ENCODE results near the gene AP3D1.
A peak's percentile ranks its signal among the peaks of the same experiment; 100 is the strongest.

AP3D1 gene

DNA sequence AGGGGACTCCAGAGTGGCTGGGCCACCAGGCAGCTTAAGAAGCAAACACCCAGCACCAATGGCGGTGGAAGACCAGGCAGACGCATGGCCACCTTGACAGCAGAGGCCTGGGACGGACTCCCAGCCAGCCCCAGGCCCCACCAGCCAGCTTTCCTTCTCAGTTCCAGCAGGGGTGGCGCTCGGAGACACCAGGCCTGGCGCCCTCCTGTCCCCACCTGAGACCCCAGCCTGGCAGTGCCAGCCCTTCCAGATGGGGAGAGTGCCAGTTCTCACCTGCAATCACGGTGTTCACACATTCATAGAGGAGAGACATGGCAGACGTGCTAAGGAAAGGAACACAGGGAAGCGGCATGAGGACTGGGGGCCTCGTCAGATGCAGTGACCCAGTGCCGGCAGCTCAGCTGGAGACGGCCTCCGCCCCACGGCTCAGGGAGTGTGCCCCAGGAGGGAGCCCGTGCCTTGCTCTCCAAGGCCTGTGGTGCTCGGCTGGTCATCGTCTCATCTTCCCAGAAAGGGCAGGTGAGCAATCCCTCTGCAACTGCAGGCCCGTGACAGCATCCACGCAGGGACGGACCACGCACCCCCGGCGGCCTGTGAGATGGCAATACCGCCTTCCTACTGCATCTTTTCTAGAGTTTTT, 24.4 kb downstream of the AP3D1 start:
- no peak for DNase-seq

DNA sequence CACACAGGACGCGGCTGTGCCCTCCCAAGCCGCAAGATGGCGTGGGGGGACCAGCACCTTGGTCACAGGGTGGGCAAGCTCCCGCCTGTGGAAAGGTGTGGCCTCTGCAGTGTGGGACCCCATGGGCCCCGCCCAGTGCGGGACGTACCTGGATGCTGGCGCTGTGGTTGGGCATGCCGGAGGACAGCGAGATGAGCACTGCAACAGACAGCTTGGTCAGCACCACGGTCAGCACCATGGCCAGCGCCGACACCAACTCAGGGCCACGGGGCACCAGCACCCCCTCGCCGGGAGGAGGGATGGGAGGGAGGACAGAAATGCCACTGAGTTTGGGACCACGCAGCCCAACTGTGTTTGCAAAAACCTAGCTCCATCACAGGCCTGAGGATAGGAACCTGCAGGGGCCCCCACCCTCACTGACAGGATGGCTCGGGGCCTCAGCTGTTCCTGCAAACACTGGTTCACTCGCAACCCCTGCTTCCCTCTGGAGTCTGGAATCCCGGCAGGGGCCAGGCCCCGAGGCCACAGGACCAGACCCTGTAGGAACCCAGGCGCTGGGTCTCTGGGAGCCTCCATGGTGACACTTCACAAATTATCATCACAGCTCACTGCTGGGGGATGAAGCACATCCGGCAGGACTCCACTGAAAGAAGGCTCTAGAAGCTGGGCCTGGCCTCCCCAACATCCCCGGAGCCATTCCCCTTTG, 27.5 kb downstream of the AP3D1 start:
- peak; percentile 39 for DNase-seq

DNA sequence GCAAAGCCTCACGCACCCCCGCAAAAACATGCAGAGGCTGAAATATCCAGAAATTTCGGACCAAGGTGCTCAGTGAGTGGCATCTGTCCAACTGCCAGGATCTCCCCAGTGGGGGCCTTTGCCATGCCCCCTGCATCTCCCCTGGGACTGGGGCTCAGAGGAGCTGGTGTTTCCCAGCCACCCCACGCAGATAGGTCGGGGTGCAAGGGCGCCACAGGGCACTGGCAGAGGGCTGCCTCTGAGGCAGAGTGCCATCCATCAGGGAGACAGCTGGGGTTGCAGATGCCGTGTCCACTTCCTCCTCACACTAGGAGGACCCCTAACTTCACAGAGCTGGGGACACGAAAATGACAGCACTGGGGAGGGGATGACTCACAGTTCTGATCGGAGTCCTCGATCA, 28.4 kb downstream of the AP3D1 start:
- no peak for DNase-seq

DNA sequence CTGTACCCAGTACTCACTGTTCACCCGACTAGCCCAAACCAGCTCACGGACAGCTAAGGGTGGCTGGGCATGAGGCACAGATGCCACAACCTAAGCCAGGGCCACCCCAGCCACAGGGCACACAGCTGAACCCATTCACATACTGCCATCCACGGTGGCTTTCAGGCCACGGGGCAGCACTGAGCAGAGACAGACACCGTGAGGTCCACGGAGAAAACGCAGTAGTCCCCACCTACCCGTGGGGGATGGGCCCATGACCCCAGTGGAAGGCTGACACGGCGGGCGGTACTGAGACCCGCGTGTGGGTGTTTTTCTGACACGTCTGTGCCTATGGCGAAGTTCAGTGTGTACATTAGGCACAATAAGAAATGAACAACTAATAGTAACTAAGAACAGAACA, 29.1 kb downstream of the AP3D1 start:
- DNase-seq = no peak

DNA sequence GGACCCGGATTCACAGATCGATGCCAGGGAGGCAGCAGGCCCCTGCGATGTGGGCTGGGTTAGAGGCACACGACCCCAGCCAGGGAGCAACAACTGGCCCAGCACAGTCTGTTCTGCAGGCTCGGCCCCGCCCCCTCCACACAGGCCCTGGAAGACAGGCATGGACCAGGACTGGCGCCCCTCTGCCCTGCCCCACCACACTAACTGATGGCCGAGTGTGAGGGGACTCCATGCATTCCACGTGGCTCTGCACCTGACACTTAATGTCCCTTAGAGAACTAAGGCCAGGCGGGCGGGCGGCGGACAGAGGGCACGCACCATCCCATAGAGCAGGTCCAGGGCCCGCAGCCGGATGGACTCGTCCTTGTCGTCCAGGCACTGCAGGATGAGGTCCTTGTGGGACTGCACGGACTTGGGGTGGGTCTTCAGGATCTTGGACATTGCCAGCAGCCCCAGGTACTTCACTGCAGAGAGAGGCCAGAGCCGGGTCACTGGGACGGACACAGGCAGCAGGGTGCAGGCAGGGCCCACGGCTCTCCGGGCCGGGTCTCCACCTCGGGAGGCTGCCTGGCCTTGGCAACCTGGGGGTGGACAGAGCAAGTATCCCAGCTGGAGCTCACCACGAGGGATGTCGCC, 29.8 kb downstream of the AP3D1 start:
- no peak for DNase-seq

DNA sequence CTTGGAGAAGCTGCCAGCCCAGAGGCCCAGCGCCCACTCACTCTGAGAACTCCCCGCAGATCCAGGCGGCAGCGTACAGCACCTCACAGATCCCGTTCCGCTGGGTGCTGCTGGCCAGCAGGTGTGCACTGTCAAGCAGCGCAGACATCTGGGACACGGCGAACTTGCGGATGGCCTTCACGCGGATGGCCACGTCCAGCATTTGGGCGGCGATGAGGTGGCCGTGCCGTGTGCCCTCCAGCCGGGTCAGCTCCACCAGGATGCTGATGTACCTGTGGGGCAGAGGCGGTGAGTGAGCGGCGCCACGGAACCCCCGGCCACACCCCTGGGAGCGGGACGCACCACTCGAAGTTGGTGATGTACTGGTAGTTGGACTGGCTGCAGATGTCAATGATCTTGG, 30.5 kb downstream of the AP3D1 start:
- DNase-seq = no peak

DNA sequence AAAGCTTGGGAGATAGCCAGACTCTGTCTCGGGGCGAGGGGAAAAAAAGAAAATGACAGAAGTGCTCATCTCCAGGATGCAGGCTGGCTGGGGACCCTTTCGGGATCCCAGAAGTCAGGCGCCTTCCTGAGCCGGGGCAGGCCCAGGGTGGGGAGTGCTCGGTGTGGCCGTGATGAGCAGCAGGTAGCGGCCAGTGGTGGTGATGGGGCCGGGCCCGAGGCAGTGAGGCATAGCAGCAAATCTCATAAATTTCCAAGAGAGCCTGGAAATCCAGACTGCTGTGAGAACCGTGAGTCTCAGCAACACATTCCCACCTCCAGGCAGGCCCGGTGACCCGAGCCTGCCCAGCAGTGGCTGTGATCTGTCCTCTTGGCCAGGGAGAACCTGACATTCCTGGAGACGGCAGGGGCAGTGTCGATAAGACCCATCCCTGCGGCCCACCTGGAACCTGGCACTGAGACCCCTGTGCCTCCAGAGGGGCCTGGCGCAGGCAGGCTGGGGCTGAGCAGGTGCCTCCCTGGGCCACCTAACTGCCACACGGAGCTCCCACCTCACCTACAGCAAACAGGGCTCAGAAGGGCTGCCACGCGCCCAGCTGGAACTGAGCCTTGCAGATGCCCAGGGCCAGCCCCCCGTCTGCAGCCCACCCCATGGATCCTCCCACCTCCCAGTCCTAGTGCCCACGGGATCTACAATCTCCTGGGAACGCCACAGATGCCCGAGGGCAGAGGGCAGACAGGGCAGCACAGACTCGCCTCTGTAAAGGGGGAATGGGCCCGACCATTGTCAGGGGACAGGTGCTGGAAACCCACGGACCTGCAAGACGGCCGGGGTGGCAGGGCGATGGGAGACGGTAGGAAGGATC, 31.2 kb downstream of the AP3D1 start:
- DNase-seq = no peak

DNA sequence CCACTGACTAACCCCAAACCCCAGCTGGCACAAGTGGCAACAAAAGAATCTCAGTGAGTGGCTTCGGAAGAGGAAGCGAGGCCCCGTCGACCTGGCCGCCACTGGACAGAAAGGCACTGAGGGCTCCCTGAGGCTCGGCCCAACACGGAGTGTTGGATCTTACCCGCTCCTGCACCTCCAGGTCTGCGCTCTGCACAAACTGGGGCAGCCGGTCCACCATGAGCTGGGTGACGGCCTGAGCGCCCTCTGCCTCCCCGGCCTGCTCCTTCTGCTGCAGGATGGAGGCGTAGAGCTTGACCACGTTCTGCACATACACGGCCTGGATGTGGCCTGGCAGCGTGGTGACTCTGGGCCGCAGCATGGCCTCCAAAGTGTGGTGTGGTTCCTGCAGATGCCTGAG, 32.9 kb downstream of the AP3D1 start:
- no peak for DNase-seq

DNA sequence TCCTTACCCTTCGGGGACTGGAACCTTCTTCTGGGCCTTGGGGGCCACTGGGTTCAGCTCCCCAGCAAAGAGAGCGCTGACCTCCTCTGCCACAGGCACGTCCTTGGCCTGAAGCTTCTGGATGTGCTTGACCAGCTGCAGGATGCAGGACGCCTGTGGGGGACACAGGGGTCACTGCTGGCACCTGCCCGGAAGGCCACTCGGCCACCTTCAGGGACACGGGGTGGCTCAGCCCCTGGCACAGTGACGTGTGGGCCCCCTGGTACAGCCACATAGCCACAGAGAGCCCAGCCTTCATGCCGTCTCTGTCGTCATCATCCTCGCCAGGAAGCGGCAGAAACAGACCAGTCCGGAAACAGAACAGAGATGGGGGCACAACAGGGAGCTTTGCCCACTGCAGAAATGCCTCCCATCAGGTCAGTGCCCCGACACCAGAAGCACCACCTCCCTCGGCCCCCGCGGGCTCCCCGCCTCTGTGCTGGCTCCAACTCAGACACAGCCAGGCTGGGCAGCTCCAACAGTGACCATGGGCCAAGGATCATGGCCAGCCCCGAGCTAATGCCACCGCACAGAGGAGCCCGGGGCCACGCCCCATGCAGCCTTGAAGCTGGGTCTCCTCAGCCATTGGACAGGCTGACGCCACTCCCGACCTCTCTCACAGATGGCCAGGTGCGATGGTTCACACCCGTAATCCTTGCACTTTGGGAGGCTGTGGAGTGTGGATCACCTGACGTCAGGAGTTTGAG, 34.0 kb downstream of the AP3D1 start:
- DNase-seq = no peak

DNA sequence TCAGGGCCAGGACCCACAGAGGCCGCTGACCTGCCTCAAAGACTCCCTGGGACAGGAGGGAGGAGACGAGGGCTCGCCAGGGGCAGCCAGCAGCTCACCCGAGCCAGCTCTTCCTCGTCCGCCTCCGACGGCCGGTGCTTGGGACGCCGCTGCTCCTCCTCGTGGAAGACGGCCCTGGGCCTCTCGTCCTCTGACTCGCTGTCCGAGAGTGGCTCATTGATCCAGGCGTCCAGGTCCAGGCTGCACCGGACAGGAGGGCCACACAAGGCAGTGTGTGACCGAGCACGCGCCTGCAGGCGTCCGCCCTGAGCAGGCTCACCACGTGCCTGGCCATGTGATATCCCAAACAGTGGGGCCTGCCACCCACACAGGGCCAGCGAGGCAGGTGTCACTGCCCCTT, 34.9 kb downstream of the AP3D1 start:
- no peak for DNase-seq

DNA sequence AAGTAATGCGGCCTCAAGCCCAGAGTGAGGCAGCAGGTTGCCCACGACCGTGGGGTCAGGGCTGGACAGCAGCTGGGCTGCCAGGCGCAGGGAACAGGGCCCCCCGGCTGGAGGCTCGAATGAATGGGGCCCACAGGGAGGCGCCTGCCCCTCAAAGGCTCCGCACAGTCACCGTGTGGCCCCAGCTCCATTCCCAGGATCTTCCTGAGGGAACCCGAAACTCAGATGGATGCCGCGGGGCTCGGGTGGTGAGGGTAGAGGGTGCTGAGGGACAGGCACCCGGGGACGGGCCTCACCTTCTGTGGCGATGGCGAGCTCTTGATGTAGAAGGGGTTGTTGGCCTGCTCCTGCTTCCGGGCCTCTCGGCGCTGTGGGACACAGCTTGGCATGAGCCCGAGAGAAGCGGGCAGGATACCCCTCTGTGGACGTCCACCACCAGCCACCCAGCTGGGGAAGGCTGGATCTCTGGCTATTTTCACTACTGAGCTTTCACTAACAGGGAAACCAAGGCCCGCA, 35.4 kb downstream of the AP3D1 start:
- no peak for DNase-seq

DNA sequence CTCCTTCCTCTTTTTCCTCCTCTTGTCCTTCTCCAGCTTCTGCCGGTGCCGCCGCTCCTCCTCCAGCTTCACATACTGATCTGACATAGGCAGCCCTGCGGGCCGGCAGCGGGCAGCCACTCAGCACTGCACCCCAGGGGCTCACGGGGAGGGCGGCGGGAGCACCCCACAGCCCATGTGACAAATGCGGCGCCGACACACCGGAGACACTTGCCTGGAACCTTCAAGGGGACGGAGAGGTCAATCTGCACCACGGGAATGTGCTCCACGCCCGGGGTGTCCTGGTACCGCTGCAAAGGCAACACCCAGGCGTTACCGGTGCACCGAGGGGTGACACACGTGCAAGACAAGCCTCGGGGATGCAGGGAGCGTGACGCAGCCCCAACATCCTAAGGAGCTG, 36.0 kb downstream of the AP3D1 start:
- DNase-seq = no peak

DNA sequence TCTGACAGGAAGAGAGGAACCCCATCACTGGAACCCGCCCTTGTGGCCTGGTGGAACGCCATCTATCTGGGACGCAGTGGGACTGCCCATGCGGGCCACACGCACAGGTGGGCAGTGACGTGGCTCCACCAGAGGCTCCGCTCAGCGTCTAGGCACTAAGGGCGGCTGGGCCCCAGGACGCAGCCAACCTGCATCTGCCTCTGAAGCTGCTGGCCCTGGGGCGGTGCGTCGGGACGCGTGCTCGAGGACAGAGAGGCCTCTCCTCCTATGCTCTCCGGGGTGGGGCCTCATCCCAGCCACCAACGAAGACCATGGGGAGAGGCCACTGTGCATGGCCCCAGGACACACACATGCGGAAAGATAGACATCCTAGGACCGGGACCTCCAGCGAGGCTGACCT, 36.5 kb downstream of the AP3D1 start:
- no peak for DNase-seq

DNA sequence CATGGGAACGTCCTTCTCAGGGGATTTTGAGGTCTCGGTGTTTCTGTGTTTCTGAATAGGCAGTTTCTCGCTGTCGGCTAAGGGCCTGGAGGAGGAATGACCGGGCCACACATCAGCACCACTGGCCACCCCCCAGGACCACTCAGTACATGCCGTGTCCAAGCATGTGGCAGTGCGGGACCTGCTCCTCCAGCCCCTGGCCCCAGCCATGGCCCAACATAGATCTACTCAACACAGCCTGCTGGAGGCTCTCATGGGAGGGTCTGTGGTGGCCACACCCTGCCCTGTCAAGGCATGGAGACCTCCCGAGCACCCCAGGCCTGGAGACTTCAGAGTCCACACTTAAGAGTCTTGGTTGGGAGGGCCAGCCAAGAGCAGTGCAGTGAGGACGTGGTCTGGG, 37.1 kb downstream of the AP3D1 start:
- DNase-seq = no peak

DNA sequence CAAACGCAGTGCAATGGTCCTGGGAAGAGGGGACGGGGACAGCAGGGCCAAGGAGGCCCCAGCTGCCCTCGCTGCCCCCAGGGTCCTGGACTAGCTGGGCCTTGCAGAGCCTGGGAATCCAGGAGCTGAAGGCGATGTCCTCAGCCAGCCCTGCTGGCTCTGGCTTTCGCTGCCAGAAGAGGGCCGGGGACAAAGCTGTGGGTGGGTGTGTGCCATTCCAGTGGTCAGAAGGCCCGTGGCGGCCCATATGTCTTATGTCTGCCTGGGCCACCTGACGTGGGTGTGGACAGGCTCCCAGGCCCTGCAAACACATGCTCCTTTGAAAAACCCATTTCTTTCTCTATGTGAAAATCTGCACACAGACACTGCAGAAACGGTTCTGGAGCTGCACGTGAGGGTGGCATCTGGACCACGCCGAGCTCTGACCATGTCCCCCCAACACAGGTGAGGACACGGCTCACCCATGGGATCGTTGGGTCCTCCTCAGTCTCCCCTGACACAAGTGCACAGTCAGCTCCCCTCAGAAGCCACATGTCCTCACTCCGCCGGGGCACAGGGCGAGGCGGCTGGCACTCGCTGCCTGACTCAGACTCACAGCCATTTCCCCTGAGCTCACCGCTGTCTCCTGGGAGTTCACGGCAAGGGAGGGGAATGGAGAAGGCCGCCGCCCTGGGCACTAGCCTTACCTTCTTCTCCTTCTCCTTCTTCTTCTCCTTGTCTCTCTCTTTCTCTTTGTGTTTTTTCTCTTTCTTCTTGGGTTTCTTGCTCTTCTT, 37.7 kb downstream of the AP3D1 start:
- DNase-seq = no peak

DNA sequence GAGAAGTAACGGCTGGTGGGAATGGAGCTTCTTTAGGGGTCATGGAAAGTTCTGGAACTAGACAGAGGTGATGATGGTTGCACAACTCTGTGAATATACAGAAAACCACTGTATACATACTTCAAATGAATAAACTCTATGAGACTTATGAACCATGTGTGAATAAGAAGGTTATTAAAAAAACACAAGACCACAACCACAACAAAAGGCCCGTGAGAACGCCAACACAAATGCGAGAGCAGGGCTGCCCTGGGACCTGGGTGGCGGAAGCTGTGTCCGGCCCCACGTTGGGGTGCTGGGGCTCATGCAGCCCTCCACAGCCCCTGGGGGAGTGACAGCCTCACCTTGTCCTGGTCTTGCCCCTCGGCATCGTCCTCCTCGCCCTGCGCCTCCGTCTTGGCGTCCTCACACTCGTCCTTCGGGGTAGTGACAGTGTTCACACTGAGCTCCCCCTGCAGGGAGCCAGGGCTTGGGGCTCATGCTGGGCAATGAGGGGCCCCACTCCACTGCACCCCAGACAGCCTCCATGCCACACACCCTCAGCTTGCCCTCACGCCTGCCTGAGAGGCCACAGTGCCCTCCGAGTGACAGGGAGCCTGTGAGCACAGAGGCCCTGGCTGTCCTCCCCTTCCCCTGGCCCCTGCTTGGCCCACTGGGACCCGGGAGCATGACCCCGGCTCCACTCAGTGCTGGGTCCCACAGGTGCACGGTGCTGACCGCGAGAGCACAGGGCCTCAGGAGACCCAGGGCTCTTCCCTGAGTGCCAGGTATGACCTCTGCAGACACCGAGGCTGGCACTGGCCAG, 38.6 kb downstream of the AP3D1 start:
- peak; percentile 12 for DNase-seq

DNA sequence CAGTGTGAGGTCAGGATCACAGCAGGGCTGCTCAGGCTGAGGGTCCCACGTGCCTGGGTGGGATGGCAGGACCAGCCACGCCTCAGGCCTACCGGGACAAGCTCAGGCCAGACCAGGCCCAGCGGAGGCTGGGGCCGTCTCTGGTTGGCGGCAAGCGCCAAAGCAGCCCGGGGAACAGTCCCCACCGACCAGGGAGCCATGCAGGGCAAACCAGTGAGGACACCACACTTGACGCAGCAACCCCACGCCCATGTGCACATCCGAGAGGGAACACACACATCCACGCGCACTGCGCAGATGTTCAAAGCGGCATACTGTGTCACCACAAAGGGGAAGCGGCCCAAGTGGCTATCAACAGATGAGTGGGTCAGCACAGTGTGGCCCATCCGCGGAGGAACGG, 39.5 kb downstream of the AP3D1 start:
- DNase-seq = no peak

DNA sequence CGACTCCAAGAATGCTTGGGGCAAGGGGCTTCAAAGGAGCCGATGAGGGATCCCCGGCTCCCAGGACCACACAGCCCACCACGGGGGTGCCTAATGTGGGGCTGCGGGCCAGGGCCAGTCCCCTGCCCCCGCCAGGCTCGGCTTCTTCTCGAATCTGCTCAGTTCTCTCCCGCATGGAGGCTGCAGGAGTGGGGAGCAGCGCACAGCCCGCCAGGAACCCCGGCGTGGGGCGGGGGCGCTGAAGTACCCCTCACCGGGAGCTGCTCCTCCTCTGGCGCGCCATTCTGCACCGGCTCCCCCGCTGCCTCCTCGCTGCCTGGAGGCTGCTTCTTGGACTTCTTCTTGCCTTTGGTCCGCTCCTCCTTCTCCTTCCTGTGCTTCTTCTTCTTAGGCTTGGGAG, 39.9 kb downstream of the AP3D1 start:
- DNase-seq = no peak

DNA sequence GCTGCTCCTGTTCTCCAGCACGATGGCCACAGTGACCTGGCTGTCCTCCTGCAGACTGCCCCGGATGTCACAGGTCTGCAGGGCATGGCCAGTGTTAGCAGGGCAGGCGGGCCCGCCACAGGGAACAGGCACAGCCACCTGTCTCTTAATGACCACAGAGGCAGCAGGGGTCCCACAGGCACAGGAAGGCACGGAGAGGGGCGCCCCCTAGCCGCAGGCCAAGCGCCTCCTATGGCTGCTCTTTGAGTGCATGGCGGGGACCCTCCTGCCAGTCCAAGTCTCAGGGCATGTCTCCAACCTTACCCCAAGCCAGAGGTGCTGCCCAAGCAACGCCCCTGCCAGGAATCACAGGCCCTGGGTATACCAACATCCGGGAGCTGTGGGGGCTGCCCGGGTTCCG, 40.5 kb downstream of the AP3D1 start:
- peak; percentile 23 for DNase-seq

DNA sequence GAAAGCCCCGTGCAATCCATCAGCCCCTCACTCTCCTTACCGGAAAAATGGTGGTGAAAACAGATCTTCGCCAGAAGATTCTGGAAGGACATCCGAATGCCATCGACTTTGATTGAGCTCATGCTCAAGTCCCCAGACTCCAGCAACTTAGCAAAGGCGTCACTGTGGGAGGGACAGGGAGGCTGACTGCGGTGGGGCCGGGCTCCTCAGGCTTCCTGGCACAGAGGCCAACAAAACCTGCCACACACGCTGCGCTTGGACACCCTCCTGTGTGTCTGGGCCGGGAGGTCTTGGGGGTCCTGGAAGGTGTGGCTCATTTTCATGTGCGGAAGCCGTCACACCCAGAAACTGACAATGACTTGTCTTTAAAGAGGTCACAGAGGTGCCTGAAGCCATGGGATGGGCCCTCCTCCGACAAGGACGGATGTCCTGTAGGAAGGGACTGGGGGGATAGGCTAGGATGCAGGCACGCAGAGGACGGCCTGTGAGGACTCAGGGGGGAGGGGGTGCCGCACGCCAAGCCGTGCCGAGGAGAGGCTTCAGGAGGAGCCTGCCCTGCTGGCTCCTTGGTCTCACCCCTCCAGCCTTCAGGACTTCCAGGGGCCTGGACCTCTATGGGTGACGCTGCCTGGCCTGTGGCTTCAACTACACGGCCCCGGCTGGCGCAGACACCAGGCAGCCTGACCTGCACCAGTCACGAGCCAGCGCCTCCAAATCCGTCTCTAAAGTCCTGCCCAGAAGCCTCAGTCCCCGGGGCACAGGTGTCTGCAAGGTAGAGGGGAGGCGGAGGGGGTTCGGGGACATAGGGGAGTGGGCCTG, 42.1 kb downstream of the AP3D1 start:
- no peak for DNase-seq
